Esophagus squamous epithelium (tissue), 4 donors: Measurements from ENCODE around the gene TRIB2.

Source experiments
- POLR2A ChIP-seq, 4 donors: fragments of 450-650 bp; IDR thresholded peaks; one replicate each; pipeline ENCODE4 v1.6.1; 2017; ENCODE audit warnings: antibody characterized with exemption in 4 of 4, mild to moderate bottlenecking in 4 of 4, moderate library complexity in 3 of 4
- TF ChIP-seq, protein P1 (sequence below), 6 experiments: fragments of 450-650 bp in 4 of 6; fragments of 200-600 bp in 2 of 6; sonication (generic) in 2 of 6; IDR thresholded peaks; one replicate each; pipeline ENCODE4 v1.5.1; 2016 to 2019; ENCODE audit warnings: antibody characterized with exemption in 6 of 6, mild to moderate bottlenecking in 4 of 6, moderate library complexity in 4 of 6

- TF ChIP-seq, protein P1, sequence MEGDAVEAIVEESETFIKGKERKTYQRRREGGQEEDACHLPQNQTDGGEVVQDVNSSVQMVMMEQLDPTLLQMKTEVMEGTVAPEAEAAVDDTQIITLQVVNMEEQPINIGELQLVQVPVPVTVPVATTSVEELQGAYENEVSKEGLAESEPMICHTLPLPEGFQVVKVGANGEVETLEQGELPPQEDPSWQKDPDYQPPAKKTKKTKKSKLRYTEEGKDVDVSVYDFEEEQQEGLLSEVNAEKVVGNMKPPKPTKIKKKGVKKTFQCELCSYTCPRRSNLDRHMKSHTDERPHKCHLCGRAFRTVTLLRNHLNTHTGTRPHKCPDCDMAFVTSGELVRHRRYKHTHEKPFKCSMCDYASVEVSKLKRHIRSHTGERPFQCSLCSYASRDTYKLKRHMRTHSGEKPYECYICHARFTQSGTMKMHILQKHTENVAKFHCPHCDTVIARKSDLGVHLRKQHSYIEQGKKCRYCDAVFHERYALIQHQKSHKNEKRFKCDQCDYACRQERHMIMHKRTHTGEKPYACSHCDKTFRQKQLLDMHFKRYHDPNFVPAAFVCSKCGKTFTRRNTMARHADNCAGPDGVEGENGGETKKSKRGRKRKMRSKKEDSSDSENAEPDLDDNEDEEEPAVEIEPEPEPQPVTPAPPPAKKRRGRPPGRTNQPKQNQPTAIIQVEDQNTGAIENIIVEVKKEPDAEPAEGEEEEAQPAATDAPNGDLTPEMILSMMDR (IDR thresholded peaks at IDR 0.05): no peak
- no peak for TF ChIP-seq POLR2A (IDR thresholded peaks at IDR 0.05)
Measured at GRCh38 chr2:12734914-12735654, 18.3 kb downstream of the TRIB2 start.
